ENCODE results near the gene NDUFB7.

Gene NDUFB7

GRCh38 chr19:14536926-14537692 is 34.8 kb downstream of the NDUFB7 start:
- H3K4me1 ChIP-seq (ENCODE audit: control insufficient read depth, insufficient read depth, low read length, unreplicated experiment): no peaks in the 10 kb centered on the region
- no peak overlapping the region for H2AFZ ChIP-seq (ENCODE audit: low read length, unreplicated experiment)
- H3K27ac ChIP-seq (ENCODE audit: low read depth, low read length): no peak overlapping the region
- peaks cover 5% of the 10 kb centered on the region for H3K79me2 ChIP-seq (ENCODE audit: control insufficient read depth, insufficient read depth, low read length, unreplicated experiment)
- H3K36me3 ChIP-seq (ENCODE audit: insufficient read depth, low read length): no peaks in the 10 kb centered on the region
- no peak overlapping the region for H3K4me3 ChIP-seq (ENCODE audit: low read depth, low read length)
- no peaks in the 10 kb centered on the region for H3K27me3 ChIP-seq (ENCODE audit: insufficient read depth, low read length)

GRCh38 chr19:14533450-14533849 is 38.4 kb downstream of the NDUFB7 start:
- Histone ChIP-seq H3K79me2 (ENCODE audit: control insufficient read depth, insufficient read depth, low read length, unreplicated experiment) (peaks cover 22% of the 10 kb centered on the region), H3K4me1 (ENCODE audit: control insufficient read depth, insufficient read depth, low read length, unreplicated experiment) (peaks cover 5% of the 10 kb centered on the region), H3K27ac (ENCODE audit: low read depth, low read length) (no peak overlapping the region), H2AFZ (ENCODE audit: low read length, unreplicated experiment) (no peak overlapping the region), H3K4me3 (ENCODE audit: low read depth, low read length) (no peak overlapping the region), H3K36me3 (ENCODE audit: insufficient read depth, low read length) (no peaks in the 10 kb centered on the region), H3K27me3 (ENCODE audit: insufficient read depth, low read length) (no peaks in the 10 kb centered on the region)

GRCh38 chr19:14530506-14530905 is 41.4 kb downstream of the NDUFB7 start:
- Histone ChIP-seq H3K27me3 (ENCODE audit: insufficient read depth, low read length) (no peaks in the 10 kb centered on the region), H2AFZ (ENCODE audit: low read length, unreplicated experiment) (no peak overlapping the region), H3K4me1 (ENCODE audit: control insufficient read depth, insufficient read depth, low read length, unreplicated experiment) (peaks cover 12% of the 10 kb centered on the region), H3K27ac (ENCODE audit: low read depth, low read length) (no peak overlapping the region), H3K36me3 (ENCODE audit: insufficient read depth, low read length) (no peaks in the 10 kb centered on the region), H3K4me3 (ENCODE audit: low read depth, low read length) (peak overlapping the region; percentile 100), H3K79me2 (ENCODE audit: control insufficient read depth, insufficient read depth, low read length, unreplicated experiment) (peaks cover 16% of the 10 kb centered on the region)

- H2AFZ ChIP-seq (ENCODE audit: low read length, unreplicated experiment): peak overlapping the region; percentile 62
These were observed 41.9 kb downstream of the NDUFB7 start for GRCh38 chr19:14530005-14530348.

GRCh38 chr19:14529254-14530004 is 42.4 kb downstream of the NDUFB7 start, which contains the start of gene TECR:
Gene TECR, plus strand, starts transcription at chr19:14529594. Its CDS starts 103 bp downstream, at chr19:14529697.
- peak within 1 kb of the TSS; percentile 100 for H3K4me3 ChIP-seq (ENCODE audit: low read depth, low read length)
- peaks cover 12% of the 10 kb centered on the region for H3K4me1 ChIP-seq (ENCODE audit: control insufficient read depth, insufficient read depth, low read length, unreplicated experiment)
- peaks cover 16% of the 10 kb centered on the region for H3K79me2 ChIP-seq (ENCODE audit: control insufficient read depth, insufficient read depth, low read length, unreplicated experiment)
- peak within 1 kb of the TSS; percentile 29; the same call in 1 of the 2 replicates for H3K27ac ChIP-seq (ENCODE audit: low read depth, low read length)
- no peaks in the 10 kb centered on the region for H3K36me3 ChIP-seq (ENCODE audit: insufficient read depth, low read length)
- peak within 1 kb of the TSS; percentile 93 for H2AFZ ChIP-seq (ENCODE audit: low read length, unreplicated experiment)
- H3K27me3 ChIP-seq (ENCODE audit: insufficient read depth, low read length): no peaks in the 10 kb centered on the region

More at GRCh38 chr19:14530005-14530348, 41.9 kb downstream of the NDUFB7 start:
- Histone ChIP-seq H3K4me3 (ENCODE audit: low read depth, low read length) (peak overlapping the region; percentile 100), H3K27ac (ENCODE audit: low read depth, low read length) (no peak overlapping the region), H3K79me2 (ENCODE audit: control insufficient read depth, insufficient read depth, low read length, unreplicated experiment) (peaks cover 16% of the 10 kb centered on the region), H3K27me3 (ENCODE audit: insufficient read depth, low read length) (no peaks in the 10 kb centered on the region), H3K36me3 (ENCODE audit: insufficient read depth, low read length) (no peaks in the 10 kb centered on the region), H3K4me1 (ENCODE audit: control insufficient read depth, insufficient read depth, low read length, unreplicated experiment) (peaks cover 12% of the 10 kb centered on the region)

- Histone ChIP-seq H3K4me3 (ENCODE audit: low read depth, low read length) (peak overlapping the region; percentile 100), H3K79me2 (ENCODE audit: control insufficient read depth, insufficient read depth, low read length, unreplicated experiment) (peaks cover 16% of the 10 kb centered on the region), H3K36me3 (ENCODE audit: insufficient read depth, low read length) (no peaks in the 10 kb centered on the region), H2AFZ (ENCODE audit: low read length, unreplicated experiment) (peak overlapping the region; percentile 93), H3K27ac (ENCODE audit: low read depth, low read length) (no peak overlapping the region), H3K27me3 (ENCODE audit: insufficient read depth, low read length) (no peaks in the 10 kb centered on the region), H3K4me1 (ENCODE audit: control insufficient read depth, insufficient read depth, low read length, unreplicated experiment) (peaks cover 12% of the 10 kb centered on the region)
These were observed 43.2 kb downstream of the NDUFB7 start for GRCh38 chr19:14528419-14529253.

- Histone ChIP-seq H3K27me3 (ENCODE audit: insufficient read depth, low read length) (no peaks in the 10 kb centered on the region), H3K4me1 (ENCODE audit: control insufficient read depth, insufficient read depth, low read length, unreplicated experiment) (peaks cover 12% of the 10 kb centered on the region), H3K79me2 (ENCODE audit: control insufficient read depth, insufficient read depth, low read length, unreplicated experiment) (peaks cover 13% of the 10 kb centered on the region), H3K4me3 (ENCODE audit: low read depth, low read length) (no peak overlapping the region), H3K27ac (ENCODE audit: low read depth, low read length) (no peak overlapping the region), H2AFZ (ENCODE audit: low read length, unreplicated experiment) (no peak overlapping the region), H3K36me3 (ENCODE audit: insufficient read depth, low read length) (no peaks in the 10 kb centered on the region)
These were observed 45.4 kb downstream of the NDUFB7 start for GRCh38 chr19:14526423-14526822.

- H3K4me3 ChIP-seq (ENCODE audit: low read depth, low read length): no peak overlapping the region
- H3K4me1 ChIP-seq (ENCODE audit: control insufficient read depth, insufficient read depth, low read length, unreplicated experiment): peaks cover 11% of the 10 kb centered on the region
- peaks cover 8% of the 10 kb centered on the region for H3K79me2 ChIP-seq (ENCODE audit: control insufficient read depth, insufficient read depth, low read length, unreplicated experiment)
- H3K27me3 ChIP-seq (ENCODE audit: insufficient read depth, low read length): no peaks in the 10 kb centered on the region
- no peak overlapping the region for H2AFZ ChIP-seq (ENCODE audit: low read length, unreplicated experiment)
- no peaks in the 10 kb centered on the region for H3K36me3 ChIP-seq (ENCODE audit: insufficient read depth, low read length)
- no peak overlapping the region for H3K27ac ChIP-seq (ENCODE audit: low read depth, low read length)
These were observed 46.1 kb downstream of the NDUFB7 start for GRCh38 chr19:14525729-14526128.

- peak overlapping the region; percentile 64 for H3K27ac ChIP-seq (ENCODE audit: low read depth, low read length)
- H2AFZ ChIP-seq (ENCODE audit: low read length, unreplicated experiment): no peak overlapping the region
- H3K27me3 ChIP-seq (ENCODE audit: insufficient read depth, low read length): no peaks in the 10 kb centered on the region
- H3K79me2 ChIP-seq (ENCODE audit: control insufficient read depth, insufficient read depth, low read length, unreplicated experiment): peaks cover 25% of the 10 kb centered on the region
- peaks cover 9% of the 10 kb centered on the region; the same call in 1 of the 2 replicates for H3K36me3 ChIP-seq (ENCODE audit: insufficient read depth, low read length)
- H3K4me3 ChIP-seq (ENCODE audit: low read depth, low read length): no peak overlapping the region
- H3K4me1 ChIP-seq (ENCODE audit: control insufficient read depth, insufficient read depth, low read length, unreplicated experiment): peaks cover 22% of the 10 kb centered on the region
These were observed 51.3 kb downstream of the NDUFB7 start for GRCh38 chr19:14520543-14520942.

- Histone ChIP-seq H3K4me3 (ENCODE audit: low read depth, low read length) (no peak overlapping the region), H3K27ac (ENCODE audit: low read depth, low read length) (peak overlapping the region; percentile 64), H3K4me1 (ENCODE audit: control insufficient read depth, insufficient read depth, low read length, unreplicated experiment) (peaks cover 28% of the 10 kb centered on the region), H2AFZ (ENCODE audit: low read length, unreplicated experiment) (no peak overlapping the region), H3K79me2 (ENCODE audit: control insufficient read depth, insufficient read depth, low read length, unreplicated experiment) (peaks cover 30% of the 10 kb centered on the region), H3K36me3 (ENCODE audit: insufficient read depth, low read length) (peaks cover 15% of the 10 kb centered on the region), H3K27me3 (ENCODE audit: insufficient read depth, low read length) (no peaks in the 10 kb centered on the region)
These were observed 51.9 kb downstream of the NDUFB7 start for GRCh38 chr19:14519860-14520407.
